ENCODE measurements around the gene ABCA2. TPM values are rescaled to one million over a fixed set of nuclear protein-coding genes. Genes with fewer than 3 reads are reported as not detected.

The ABCA2 gene
- total RNA-seq, 1 donor from 2014 or later, result 2.7 TPM

DNA sequence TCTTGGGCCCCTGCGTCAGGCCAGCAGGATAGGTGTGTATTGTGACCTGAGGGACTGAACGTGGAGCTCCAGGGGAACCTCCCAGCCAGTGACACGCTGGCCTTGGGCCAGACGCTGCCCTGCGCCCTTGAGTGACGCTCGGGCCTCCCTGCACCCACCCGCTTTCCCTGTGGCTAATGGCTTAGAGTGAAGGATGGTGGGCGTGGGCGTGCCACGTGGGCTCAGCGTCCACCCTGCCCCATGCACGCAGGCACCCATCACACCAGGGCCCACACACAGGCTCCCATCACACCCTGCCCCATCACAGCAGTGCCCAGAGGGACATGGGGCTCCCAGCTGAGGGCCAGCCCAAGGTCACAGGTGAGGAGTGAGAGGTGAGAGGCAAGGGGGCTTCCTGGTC lies 9.0 kb upstream of the ABCA2 start:
- Histone ChIP-seq H3K27me3 (no peaks in the 10 kb centered on the region), H3K79me2 (ENCODE audit: low read depth) (no peaks in the 10 kb centered on the region), H4K20me1 (ENCODE audit: low read depth) (peaks cover 3% of the 10 kb centered on the region), H3K9ac (no peak overlapping the region), H3K4me3 (no peak overlapping the region), H3K4me1 (no peaks in the 10 kb centered on the region), H2AFZ (replicated peaks) (no peak overlapping the region), H3K9me3 (ENCODE audit: low read depth) (no peaks in the 10 kb centered on the region), H3F3A (ENCODE audit: low read depth) (peaks cover 6% of the 10 kb centered on the region), H3K27ac (no peak overlapping the region), H3K4me2 (no peak overlapping the region), H3K36me3 (no peaks in the 10 kb centered on the region)
- Mint-ChIP-seq H3K27me3 (ENCODE audit: insufficient read depth, low read depth) (no peaks in the 10 kb centered on the region), H3K27ac (no peak overlapping the region), H3K4me1 (no peaks in the 10 kb centered on the region), H3K36me3 (no peaks in the 10 kb centered on the region), H3K9me3 (no peaks in the 10 kb centered on the region), H3K4me3 (no peak overlapping the region)
- DNase-seq (ENCODE audit: low spot score), result no peak
- TF ChIP-seq, protein P1, sequence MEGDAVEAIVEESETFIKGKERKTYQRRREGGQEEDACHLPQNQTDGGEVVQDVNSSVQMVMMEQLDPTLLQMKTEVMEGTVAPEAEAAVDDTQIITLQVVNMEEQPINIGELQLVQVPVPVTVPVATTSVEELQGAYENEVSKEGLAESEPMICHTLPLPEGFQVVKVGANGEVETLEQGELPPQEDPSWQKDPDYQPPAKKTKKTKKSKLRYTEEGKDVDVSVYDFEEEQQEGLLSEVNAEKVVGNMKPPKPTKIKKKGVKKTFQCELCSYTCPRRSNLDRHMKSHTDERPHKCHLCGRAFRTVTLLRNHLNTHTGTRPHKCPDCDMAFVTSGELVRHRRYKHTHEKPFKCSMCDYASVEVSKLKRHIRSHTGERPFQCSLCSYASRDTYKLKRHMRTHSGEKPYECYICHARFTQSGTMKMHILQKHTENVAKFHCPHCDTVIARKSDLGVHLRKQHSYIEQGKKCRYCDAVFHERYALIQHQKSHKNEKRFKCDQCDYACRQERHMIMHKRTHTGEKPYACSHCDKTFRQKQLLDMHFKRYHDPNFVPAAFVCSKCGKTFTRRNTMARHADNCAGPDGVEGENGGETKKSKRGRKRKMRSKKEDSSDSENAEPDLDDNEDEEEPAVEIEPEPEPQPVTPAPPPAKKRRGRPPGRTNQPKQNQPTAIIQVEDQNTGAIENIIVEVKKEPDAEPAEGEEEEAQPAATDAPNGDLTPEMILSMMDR (IDR thresholded peaks at IDR 0.05), result no peak
- TF ChIP-seq EZH2phosphoT487 (IDR thresholded peaks at IDR 0.05) (no peak), EZH2 (IDR thresholded peaks at IDR 0.05) (no peak)

DNA sequence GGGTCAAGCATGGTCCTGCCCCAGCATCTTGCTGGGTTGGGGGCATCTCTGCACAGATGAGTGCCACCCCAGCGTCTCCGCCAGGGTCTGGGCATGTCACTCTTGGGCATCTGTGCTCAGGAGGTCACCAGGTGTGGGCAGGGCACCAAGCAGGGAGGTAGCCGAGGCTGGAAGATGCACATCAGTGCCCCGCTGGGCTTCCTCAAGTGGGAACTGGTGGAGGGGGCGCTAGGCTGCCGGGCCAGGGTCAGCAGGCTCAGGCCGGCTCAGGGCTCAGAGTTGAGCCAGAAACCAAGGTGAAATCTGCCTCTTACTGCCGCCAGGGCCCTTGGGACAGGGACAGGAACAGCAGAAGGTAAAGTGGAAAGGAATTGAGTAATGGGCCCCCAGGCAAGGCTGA lies 7.9 kb upstream of the ABCA2 start:
- no peak overlapping the region for H3K27ac ChIP-seq
- H2AFZ ChIP-seq (replicated peaks), result no peak overlapping the region
- Mint-ChIP-seq H3K9me3 (no peaks in the 10 kb centered on the region), H3K27ac (no peak overlapping the region), H3K4me1 (no peaks in the 10 kb centered on the region), H3K36me3 (no peaks in the 10 kb centered on the region), H3K4me3 (no peak overlapping the region), H3K27me3 (ENCODE audit: insufficient read depth, low read depth) (no peaks in the 10 kb centered on the region)
- peaks cover 6% of the 10 kb centered on the region for H3F3A ChIP-seq (ENCODE audit: low read depth)
- TF ChIP-seq, protein P1 (IDR thresholded peaks at IDR 0.05), result no peak
- TF ChIP-seq EZH2phosphoT487 (IDR thresholded peaks at IDR 0.05) (no peak), EZH2 (IDR thresholded peaks at IDR 0.05) (no peak)
- H4K20me1 ChIP-seq (ENCODE audit: low read depth), result no peaks in the 10 kb centered on the region
- H3K27me3 ChIP-seq, result no peaks in the 10 kb centered on the region
- H3K36me3 ChIP-seq, result no peaks in the 10 kb centered on the region
- H3K4me3 ChIP-seq, result no peak overlapping the region
- H3K9me3 ChIP-seq (ENCODE audit: low read depth), result no peaks in the 10 kb centered on the region
- DNase-seq (ENCODE audit: low spot score), result no peak
- no peak overlapping the region for H3K9ac ChIP-seq
- no peak overlapping the region for H3K4me2 ChIP-seq
- no peaks in the 10 kb centered on the region for H3K79me2 ChIP-seq (ENCODE audit: low read depth)
- no peaks in the 10 kb centered on the region for H3K4me1 ChIP-seq

DNA sequence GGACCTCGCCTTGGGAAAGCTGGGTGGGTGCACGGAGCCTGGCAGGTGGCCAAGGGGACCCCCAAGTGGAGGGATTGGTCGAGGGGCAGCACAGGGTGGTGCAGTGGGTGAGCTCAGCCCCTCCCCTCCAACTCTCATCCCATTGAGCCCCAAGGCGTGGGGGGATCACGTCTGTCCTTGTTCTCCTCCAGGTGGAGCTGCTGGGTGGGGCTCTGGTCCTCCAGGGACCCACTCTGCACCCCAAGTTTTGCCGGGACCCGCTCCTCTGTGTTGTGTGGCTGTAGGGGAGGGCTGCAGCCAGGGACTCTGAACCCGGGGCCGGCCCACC lies 7.4 kb upstream of the ABCA2 start:
- H3K27ac Mint-ChIP-seq, result no peak overlapping the region
- Histone ChIP-seq H3K27me3 (no peaks in the 10 kb centered on the region), H2AFZ (replicated peaks) (no peak overlapping the region), H3K4me1 (no peaks in the 10 kb centered on the region), H3K9ac (no peak overlapping the region), H3K4me3 (no peak overlapping the region), H3K4me2 (peak overlapping the region; percentile 22), H3K27ac (no peak overlapping the region), H3K9me3 (ENCODE audit: low read depth) (no peaks in the 10 kb centered on the region), H4K20me1 (ENCODE audit: low read depth) (no peaks in the 10 kb centered on the region), H3F3A (ENCODE audit: low read depth) (peaks cover 6% of the 10 kb centered on the region), H3K36me3 (no peaks in the 10 kb centered on the region), H3K79me2 (ENCODE audit: low read depth) (no peaks in the 10 kb centered on the region)
- H3K4me1 Mint-ChIP-seq, result no peaks in the 10 kb centered on the region
- H3K36me3 Mint-ChIP-seq, result no peaks in the 10 kb centered on the region
- no peak overlapping the region for H3K4me3 Mint-ChIP-seq
- DNase-seq (ENCODE audit: low spot score), result no peak
- TF ChIP-seq EZH2 (IDR thresholded peaks at IDR 0.05) (no peak), EZH2phosphoT487 (IDR thresholded peaks at IDR 0.05) (no peak)
- TF ChIP-seq, protein P1 (IDR thresholded peaks at IDR 0.05), result no peak
- H3K9me3 Mint-ChIP-seq, result no peaks in the 10 kb centered on the region
- H3K27me3 Mint-ChIP-seq (ENCODE audit: insufficient read depth, low read depth), result no peaks in the 10 kb centered on the region
